GM18909 (cell line): ENCODE measurements around the gene METTL25B.

Source experiments
- ATAC-seq: cut with Tn5 transposase; IDR thresholded peaks from one replicate; pipeline ENCODE4 v1.9.1; 2021; ENCODE audit warnings: mild to moderate bottlenecking; ENCODE audit not compliant: unreplicated experiment, poor library complexity

The METTL25B gene

DNA sequence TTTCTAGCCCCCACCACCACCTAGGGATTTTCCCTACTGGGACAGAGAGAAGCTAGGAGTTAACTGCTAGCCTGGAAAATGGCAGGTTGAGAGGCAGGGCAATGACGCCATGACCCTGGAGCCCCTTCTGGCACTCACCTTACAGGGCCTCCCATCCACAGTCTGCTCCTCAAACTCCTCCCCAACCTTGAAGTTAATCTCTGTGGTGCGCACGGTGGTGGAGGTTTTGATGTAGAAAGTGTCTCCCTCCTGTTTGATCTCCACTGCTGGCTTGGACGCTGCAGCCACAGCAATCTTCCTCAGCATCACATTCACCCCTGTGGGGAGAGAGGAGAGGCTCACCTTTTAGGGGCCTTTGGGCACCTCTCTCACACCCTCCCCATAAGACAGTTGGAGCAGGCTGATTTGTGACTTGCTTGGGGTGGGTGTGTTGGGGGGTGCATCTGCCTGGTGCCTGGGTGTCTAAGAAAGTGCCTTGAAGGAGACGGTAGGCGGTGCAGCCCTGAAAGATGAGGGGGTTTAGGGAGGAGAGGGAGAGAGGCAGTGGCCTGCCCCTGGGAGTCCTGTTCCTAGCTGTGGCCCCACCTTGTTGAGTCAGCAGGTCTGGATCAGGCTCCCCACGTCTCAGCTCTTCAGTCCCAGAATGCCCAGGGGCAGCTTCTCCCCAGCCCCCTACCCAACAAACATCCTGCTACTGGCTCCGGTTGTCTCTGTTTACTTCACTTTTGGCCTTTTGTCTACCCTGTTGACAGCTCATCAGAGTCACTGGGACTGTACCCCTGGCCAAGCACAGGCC is 27.3 kb upstream of the METTL25B start:
- ATAC-seq, result no peak

DNA sequence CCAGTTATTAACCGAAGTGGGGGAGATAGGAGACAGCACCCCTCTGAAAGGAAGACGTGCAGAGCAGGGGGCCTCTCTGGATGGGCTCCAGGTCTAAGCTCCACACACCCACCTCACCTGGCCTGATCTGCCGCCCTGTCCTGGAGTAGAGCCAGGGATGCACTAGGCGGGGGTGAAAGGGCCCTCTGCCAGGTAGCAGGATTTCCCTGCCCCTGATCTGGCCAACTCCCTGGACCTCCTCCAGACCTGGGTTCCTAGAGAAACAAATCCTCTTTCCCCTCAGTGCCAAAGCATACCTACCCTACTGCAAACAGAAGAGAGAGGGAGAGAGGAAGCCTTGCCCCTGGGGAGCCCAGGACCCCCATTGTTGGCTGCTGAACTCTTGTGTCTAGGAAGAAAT is 24.9 kb upstream of the METTL25B start:
- ATAC-seq, result no peak

DNA sequence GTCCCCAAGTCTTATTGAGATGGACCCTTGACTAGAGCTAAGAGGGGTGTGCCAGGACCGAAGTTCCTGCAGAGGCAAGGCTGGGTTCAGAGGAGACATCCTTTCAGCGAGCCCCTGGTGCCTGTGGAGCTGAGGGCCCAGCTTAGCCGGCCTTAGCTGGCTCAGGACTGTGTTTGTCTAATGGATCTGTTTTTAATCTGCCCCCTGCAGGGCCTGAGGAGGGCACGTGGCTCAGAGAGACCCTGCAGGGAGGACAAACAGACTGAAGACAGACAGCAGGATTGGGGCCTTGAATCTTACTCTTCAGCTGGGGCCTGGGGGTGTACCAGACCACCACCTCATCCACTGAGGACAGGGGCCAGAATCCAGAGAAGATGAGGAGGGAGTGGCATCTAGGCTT is 24.5 kb upstream of the METTL25B start:
- no peak for ATAC-seq

DNA sequence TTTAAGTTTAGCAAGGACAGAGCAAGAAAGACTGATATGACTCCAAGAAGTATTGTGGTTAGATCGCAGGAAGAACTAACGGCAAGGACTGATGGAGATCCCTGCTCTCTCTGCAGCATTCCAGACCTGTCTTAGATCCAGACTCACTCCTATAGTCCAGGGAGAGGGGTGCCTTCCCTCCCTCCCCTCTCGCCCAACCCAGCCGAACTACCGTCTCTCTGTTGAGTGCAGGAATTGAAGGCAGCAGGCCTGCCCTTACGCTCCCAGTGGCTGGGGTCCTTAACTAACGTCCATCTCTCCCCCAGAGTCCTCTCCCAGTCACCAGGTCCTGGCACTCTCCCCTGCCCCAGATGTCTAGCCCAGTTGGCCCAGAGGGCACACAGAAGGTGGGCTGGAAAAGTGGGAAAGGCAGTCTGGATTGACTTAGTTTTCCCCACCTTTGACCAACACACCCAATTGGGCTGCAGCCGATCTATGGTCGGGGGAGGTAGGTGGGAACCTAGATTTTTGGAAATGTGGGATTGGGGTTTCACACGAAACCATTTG is 24.0 kb upstream of the METTL25B start:
- ATAC-seq, result no peak

DNA sequence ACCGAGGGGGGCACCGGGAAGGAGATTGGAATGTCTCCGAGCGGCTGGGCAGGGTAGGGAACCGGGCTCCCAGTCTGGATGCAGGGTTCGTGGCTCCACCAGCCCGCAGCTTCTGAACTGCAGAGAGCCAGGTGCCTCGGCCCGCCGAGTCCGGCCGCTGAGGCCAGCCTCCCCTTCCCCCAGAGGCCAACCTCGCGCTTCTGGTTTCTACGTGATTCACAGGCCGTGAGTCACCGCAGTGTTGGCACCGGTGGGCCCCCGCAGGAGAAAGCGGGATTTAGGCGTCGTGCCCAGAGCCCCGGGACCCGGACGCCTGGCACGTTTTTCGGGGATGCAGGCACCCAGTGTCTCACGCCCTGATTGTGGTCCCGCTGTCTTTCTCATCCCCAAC is 23.3 kb upstream of the METTL25B start:
- ATAC-seq, result no peak

DNA sequence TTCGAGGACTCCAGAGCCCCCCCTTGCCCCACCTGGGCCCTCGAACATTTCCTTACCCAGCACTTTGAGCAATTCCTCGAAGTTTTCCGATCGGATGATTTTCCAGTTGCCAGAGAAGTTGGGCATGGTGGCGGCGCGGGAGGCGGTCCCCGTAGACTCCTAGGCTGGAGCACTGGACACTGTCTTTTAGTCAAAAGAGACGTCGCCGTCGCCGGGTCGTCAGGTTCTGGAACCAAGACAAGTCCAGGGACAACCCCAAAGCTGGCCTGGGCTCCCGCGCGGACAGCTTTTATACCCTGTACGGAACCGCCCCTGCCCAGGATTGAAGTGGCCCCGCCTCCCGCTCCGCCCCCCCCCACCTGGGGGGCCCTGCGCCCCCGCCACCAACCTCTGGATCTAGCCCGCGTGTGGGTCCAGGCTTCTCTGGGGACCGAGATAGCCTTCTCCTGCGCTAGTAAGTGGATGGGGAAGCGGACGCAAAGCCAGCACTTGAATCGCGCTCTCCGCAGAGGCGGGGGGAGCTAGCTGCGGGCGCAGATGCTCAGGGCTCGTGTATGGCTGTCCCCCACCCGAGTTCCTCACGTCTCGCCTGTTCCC is 22.9 kb upstream of the METTL25B start, which contains the start of gene CRABP2:
Gene CRABP2 (minus strand): TSS at position 263 of the 597 bp plus-strand sequence. CDS start 137 bp downstream, at position 126.
- no peak for ATAC-seq

DNA sequence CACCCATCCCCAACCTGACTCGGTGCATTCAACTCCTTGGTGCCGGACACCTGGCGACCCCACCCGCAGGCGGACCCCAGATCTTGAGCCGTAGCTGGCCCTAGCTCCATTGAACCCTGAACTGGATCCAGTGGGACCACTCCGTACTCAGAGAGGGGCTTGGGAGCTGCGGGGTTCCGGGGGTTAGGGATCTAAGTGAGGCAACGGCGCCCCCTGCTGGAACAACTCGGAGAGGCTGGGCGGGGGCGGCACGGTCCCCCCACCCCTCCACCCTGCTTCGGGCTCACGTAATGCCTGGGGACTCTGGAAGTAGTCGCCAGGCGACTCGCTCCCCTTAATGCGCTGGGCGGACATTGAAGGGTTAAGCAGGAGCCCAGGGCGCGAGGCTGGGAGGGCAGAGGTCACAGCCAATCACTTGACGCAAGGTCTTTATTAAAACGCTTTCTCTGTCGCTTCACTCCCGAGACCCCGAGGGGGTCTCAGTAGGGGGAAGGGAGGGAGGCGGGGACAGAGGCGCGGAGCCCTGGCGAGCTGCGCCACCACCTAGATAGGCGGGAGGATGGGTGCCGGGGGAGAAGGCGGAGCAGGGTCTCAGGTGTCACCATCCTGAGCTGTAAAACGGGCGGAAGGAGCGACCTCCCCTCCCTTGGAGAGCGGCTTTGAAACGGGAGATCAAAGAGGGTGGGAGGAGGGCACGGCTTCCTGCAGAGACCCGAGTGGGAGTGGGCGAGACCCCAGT is 22.2 kb upstream of the METTL25B start:
- ATAC-seq, result peak; percentile 44

DNA sequence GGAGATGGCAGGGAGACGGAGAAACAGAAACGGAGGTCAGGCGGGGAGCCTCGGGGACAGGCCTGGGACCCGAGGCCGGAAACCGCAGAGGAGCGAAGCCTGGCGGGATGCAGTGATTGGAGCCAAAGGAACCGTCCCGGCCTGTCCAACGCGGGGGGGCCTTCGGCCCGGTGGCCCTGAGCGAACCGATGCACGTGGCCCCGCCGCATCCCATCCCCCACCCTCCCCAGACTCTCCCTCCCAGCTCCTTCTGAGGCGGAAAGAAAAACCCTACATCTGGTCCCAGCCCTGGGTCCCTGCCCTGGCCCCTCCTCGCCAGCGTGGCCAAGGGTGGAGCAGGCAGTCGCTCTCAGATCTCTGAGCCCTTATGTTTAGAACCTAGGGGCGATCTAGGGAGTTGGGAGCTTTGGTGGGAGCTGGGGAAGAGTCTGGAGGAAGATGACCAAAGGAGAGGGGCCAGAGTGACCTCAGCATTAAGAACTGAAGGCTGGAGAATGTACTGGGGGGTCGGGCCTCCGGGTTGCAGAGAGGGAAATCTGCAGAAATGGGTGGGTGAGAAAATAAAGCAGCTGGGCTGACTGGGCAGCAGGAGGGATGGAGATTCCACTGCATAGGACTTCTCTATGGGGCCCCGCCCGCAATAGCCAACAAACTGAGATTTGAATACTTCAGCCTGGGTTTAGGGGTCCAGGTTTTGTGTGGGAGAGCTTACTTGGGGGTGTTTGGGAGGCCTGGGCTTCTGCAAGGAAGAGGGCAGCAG is 21.4 kb upstream of the METTL25B start:
- ATAC-seq, result no peak

DNA sequence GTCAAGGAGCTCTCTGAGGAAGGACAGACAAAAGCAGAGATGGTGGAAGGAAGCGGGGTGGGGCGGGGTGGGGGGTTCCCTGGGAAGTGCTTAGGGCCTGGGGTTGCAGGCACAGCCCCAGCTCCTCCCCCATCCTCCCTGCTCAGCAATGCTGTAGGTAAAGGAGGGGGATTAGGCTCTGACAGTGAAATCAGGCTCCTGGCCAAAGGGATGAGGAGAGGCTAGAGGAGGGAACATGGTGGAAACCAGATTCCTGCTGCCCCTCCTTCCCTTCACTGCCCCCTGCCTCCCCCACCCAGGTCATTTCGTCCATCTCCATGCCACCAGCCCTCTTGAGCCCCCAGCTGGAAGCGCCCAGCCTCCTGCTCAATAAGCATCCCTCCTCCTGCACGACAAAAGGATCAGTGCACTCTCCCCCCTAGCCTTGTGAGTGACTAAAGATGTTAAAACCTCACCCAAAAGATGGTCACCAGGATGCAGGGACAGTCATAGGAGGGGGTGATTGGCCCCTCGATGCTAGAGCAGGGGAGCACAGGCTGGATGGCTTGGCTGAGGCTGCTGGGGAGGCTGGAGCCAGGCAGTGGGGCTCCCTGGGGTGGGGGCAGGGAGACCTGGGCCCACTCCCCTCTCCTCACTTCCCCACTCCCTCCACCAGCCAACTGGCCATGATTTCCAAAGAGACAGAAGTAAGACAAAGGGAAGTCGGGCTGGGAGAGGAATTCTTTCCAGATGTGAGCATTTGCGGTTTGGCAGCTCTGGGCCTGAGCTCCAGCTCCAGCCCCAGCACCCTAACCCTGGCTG is 20.7 kb upstream of the METTL25B start:
- ATAC-seq, result no peak

DNA sequence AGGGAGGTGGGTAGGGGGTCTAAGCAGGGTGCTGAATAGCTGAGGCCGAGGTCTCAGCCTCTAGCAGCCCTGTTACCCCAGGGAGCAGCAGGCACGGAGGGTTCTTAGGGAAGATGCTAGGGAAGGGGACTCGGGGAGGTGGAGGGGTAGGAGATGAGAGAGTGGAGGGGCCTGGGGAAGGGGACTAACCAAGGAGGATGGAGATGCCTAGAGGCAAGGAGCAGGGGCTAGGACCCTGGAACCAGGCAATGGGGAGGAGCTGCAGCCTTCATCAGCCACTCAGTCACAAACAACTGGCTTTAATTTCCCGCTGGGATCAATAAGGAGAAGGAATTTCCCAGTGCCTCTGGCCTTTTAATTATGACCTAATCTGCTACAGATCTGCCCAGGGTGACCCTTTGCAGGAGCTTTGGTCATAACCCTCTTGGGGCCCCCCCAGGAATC is 20.0 kb upstream of the METTL25B start:
- no peak for ATAC-seq

DNA sequence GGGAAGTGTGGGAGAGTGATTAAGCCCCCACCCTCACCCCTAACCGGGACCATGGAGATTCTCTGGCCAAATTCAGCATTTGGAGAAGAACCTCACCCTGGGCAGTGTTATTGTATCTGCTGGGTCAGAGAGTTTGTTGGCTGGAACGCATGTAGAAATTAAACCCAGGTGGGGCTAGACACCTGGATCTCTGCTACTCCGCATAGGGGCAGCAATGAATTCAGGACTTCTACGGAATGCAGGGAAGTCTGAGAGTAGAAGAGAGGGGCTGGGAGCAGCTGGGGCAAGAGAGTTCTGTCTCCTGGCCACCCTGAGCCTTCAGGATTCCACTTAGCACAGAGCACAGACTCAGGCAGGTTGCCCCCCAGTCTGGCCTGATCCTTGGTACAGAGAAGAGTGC is 19.2 kb upstream of the METTL25B start:
- no peak for ATAC-seq

DNA sequence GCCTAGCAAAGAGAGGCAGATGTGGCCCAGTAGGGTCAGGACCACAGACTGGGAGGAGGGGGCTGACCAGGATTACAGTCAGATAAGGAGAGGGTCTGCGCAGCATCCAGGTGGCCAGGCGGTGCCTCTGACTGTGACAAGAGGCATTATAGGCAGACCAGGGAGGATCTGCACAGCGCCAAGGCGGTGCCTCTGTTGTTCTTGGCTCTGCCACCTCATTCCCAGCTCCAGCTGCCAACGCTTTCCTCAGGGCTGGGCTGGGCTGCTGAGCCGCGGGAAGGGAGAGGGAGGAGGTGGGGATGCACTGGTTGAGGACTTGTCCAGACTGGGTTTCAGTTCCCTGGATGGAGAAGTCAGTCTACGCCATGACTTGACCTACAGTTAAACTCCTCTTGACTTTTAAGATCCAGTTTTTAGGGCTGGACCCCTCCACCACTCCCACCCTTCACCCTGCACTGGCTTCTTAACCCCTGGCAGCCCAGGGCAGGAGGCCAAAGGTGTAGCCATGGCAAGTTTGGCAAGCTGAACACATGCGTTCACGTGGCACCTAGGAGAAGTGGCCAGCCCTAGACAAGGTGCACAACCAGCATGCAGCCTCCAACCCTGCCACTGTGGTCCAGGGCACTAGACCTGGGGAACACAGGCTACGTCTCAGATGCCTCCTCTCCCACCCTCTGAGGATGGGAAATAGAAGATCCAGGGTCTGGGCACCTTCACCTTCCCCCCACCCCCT is 18.3 kb upstream of the METTL25B start:
- ATAC-seq, result no peak

DNA sequence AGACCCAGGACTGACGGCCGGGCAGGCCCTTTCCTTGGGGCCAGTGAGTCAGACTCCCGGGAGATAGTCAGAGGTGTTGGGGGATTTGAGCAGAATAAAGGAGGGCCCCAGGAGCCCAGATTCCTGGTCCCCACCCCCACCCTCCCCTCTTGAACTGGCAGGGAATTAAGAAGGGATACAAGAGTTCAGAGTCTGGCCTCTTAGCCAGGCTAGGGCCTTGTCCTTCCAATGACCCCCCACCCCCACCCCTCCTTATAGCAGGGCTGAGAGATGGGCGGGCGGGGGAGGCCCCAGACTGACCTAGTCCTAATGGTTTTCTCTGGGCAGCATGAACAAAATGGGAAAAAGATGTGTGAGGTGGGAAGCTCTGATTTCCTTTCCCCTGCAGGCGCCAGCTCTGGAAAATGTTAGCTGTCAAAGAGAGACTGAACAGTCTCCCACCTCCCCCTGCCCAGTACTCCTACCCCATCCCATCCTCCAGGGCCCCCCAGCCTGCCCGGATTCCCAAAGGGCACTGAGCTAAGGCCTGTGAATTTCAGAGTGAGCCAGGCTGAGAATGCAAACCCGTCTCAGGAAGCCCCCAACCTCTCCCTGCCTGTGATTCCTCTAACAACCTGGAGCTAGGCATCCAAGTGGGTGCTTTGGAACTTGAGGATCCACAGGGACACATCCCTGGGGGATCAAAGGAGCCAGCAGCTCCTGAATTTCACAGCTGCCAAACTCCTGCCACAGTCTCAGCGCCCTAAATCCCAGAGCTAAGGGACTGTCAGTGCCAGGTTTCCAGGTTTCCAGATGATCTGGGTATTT is 17.1 kb upstream of the METTL25B start:
- no peak for ATAC-seq

DNA sequence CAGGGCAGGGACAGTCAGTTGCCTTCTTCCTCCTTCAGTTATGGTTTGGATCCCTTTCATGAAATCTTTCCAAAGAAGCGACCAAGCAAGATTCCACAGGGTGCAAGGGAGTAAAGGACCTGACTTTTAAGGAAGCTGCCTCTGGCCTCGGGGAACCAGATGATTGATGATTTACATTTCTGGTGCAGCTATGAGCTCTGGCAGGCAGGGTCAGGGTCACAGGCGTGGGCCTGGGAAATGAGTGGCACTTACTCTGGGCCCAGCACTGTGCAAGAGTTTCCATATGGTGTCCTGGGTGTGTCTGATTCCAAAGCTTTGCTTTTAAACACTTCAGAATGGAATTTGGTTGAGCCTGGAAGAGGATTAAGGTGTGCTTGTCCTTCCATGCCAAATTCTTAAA is 15.6 kb upstream of the METTL25B start:
- no peak for ATAC-seq

DNA sequence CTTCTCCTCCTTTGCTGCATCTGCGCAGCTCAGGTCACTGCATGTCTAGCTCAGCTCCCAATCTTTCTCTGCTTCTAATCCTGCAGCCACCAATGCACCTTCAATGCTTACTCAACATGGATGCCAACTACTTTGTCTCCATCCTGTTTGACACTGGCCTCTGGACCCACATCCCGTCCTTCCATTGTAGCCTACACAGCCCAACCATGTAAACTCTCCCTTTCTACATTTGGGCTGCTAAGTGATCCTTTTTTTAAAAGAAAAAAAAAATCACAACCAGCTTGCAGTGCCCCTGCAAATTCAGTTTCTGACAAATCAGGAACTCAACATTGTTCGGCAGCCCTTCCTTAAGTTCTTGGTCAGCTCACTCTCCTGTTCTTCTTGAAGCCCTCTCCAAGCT is 13.4 kb upstream of the METTL25B start:
- ATAC-seq, result no peak

DNA sequence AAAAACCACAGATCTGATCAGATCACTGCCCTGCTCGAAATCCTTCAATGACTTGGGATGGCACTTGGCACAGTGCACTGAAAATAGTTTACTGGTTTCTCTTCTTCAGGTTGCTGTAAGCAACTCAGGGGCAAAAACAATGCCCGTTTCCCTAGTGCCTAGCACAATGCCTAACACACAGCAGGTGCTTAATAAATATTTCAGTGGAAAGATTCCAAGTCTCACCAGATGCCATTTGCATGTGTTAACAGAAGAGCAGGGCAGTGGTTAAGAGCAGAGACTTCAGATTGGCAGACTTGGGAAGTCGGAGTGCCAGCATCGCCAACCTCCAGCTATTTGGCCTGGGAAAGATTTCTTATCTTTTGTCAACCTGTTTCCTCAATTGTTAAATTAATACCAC is 10.9 kb upstream of the METTL25B start:
- no peak for ATAC-seq

DNA sequence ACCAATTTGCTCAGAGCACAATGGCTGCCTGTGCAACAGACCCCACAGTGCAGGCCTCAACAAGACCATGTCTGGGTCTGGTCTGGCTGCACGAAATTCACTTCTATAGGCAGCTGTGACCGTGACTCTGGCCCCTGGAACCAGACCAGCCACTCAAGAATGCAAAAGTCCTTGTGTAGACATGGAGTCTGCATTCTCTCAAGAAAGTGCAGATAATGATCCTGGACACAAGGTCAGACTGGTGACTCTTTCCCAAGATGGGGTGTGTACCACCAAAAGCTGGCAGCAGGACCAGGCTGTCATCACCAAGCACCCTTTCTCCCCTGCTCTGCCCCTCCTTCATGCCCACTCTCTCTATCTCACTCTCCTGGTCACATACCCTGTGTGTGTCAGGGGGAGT is 7.1 kb upstream of the METTL25B start:
- no peak for ATAC-seq

DNA sequence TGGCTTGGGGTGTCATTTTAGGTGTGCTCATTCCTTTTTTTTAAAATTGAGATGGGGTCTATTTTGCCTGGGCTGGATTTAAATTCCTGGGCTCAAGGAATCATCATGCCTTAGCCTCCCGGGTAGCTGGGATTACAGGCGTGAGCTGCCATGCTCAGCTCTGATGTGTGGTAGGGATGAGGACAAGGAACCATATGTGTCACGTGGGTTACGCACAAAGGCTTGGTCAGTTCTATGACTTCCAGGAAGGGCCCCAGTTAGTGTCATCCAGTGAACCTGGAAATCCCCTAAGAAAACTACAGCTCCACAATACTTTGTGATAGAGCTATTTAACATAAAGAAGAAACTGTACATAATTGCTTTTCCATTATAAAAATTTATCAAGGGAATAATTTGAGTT is 6.7 kb upstream of the METTL25B start:
- no peak for ATAC-seq
